HG03103 (cell line): Measurements from ENCODE around the gene TNRC6A.
"Not testable (repeated sequence)": the region's sequence is repeated elsewhere in the genome, so short reads cannot be mapped to it uniquely, and the experiment has no call there.

Experiments used
- ATAC-seq: cut with Tn5 transposase; IDR thresholded peaks from one replicate; pipeline ENCODE4 v1.9.1; 2021; ENCODE audit warnings: low read depth; ENCODE audit not compliant: unreplicated experiment

The TNRC6A gene

DNA sequence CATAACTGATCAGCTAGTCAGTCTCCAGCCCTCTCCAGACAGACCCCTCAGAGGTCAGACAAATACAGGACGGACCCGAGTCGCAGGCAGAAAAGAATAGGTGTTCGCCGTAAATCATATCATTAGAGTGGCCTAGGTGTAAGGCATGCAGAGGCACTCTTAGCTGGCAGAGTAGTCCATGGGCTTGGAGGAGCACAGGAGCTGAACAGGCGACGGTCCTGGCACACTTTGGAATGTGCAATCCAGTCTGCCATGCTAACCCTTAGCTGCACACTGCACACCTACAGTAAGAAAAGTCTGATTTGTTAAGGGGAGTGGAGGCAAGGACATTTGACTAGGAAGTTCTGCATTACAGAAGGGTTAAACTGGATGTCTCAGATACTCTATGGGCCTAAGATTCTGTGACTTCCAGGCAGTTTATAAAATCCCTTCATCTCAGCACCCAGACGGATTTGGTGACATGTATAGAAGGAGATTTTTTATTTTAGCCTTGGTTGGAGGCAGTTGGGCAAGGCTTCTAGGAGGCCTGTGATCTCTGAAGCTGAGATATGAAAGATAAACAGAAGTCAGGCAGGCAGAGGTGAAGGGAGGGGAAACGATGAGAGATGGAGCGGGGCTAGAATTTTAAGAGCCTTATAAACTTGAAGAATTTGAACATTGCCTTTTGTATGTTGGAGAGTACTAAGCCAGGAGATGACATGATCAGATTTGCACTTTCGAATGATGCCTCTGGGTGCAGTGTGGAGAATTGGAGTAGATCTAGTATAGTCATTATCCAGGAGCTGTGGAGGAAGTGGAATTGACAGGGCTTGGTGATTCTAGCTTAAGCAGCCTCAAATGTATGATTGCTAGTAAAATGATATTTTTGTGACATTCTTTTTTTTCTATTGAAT, 81.7 kb downstream of the TNRC6A start:
- ATAC-seq: no peak

DNA sequence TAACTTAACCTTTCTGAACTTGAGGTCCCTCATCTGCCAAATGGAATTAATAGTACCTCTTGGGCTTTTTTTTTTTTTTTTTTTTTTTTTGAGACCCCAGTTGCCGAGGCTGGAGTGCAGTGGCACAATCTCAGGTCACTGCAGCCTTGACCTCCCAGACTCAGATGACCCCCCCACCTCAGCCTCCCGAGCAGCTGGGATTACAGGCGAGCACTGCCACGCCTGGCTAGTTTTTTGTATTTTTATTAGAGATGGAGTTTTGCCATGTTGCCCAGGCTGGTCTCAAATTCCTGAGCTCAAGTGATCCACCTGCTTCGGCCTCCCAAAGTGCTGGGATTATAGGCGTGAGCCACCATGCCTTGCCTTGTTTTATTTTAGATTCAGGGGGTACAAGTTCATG, 83.4 kb downstream of the TNRC6A start:
- not testable (repeated sequence) for ATAC-seq

DNA sequence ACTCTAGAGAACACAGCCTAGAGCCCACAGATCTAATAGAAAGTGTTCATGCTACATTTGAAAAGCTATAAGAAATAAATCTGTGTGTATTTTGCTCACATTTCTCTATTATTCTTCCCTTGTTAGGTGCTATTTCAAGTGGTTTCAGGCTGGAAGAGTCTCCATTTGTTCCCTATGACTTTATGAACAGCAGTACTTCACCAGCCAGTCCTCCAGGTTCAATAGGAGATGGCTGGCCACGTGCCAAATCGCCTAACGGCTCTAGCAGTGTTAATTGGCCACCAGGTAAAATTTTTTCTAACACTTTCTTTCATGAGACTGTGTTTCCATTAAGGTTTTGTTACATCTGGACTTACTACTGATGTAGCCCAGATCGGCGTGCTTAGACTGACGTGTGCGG, 85.6 kb downstream of the TNRC6A start:
- no peak for ATAC-seq

DNA sequence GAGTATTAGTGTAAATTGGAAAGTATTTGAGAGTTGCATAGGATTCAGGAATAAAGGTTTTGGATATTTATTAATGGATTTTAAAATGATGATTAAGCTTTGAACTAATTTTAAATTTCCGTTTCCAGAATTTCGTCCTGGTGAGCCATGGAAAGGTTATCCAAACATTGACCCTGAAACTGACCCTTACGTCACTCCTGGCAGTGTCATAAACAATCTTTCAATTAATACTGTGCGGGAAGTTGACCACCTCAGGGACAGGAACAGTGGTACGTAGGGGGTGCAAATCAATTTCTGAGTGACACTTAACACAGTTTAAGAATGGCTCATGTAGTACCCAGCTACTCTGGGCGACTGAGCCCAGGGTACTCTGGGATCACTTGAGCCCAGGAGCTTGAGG, 87.2 kb downstream of the TNRC6A start:
- ATAC-seq: no peak

DNA sequence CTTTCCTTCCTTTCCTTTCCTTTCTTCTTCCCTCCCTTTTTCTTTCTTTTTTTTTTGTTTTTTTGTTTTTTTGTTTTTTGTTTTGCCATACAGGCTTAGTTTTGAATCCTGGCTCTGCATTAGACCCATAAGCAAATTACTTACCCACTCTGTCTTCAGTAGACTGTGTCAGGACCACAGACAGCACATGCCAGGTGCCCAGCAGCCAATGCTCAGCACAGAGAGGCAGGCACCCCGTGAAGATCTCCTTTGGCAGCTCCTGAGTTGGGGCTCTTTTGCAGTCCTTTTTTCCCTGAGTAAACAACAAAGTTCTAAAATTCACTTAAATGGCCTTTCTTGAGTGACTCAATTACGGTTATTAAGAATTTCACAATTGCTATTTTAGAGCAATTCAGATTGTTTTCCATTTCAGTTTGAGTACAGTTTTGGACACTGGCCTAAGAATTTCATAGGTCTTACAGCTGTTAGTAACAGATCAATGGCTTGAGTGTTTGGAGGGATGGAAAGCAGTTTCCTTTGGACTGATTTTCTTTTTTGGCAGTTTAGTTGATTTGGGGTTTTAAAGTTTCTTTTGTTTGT, 90.1 kb downstream of the TNRC6A start:
- no peak for ATAC-seq

DNA sequence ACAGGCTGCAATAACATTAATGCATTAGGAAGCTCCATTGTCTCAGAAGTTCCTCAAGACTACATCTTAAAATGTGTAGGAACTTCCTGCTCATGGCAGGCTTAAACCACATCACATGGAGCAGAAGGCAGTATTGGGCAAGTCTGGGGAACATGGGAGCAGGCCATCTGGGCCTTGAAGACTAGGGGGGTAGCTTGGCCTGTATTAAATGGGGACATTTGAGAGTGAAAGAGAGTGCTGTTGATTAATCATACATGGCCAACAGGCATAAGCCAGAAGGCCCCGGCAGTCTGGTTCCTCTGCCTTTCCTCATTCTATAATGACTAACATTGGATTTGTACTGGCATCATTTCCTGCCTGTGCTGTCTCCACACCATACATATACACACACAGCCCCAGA, 91.1 kb downstream of the TNRC6A start:
- no peak for ATAC-seq

DNA sequence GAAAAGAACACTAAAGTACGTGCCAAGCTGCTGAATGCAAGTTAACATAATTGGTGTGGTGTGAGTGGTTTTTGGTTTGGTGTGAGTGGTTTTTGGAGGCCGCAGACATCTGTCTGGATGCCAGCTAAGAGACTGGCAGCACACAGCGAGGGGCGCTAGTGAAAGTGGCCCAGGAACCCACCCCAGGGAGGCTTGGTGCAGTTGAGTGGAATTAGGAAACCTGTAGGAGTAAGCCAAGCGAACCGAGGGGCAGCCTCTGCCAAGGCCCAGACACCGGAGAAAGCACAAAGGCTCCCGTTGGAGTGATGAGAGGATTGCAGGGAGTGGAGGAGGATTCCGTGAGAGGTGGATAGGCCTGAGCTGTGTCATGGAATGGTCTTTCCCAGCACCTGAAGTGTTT, 91.7 kb downstream of the TNRC6A start:
- no peak for ATAC-seq

DNA sequence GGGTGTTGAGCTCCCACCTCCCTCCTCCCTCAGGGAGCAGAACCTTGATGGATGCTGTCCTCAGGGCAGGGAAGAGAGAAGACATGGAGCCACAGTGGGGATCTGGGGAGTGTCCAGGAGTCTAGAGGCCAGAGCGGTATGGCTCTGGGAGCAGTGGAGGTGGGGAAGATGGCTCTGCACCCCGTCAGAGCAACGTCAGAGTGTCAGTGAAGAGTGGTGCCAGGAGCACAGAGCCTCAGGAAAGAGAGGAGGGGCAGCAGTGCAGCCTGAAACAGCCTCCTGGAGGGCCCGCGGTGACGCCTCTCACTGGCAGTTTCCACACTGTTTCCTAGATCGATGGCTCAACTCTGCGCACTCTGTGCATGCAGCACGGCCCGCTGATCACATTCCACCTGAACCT, 93.1 kb downstream of the TNRC6A start:
- no peak for ATAC-seq

DNA sequence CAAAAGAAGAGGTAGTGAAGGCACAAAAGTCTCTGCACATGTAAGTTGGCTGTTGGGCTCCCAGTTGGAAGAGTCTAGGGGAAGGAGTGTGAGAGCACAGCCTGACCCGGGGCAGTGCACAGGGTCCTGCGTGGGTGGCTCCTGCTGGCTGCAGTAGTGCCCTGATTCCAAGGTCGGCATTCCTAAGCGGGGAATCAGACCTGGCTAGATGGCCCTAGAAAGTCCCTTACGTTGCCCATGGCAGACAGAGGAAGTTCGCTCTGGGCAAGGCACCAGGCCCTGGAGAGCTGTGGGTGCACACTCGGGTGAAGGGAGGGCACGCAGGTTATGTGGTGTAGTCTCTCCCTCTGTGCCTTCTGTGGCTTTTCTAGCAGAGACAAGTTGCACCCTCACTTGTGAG, 93.5 kb downstream of the TNRC6A start:
- no peak for ATAC-seq

DNA sequence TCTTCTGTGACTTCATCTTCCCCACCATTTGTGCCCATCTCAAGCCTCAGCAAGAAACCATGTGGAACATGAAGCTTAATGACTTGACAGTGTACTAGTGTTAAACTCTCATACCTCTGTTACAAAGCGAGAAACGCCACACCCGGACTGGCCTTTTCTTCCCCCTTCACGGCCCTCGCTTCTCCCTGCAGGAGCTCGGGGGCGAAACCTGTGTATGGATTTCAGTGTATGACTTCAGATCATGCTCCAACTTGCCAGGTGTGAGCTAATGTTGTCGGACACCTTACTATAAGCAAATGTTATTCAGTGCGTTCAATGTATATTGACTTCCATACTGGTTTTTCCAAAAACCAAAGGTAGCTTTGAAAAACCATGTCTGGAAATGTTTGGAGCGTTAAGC, 96.2 kb downstream of the TNRC6A start:
- ATAC-seq: no peak

DNA sequence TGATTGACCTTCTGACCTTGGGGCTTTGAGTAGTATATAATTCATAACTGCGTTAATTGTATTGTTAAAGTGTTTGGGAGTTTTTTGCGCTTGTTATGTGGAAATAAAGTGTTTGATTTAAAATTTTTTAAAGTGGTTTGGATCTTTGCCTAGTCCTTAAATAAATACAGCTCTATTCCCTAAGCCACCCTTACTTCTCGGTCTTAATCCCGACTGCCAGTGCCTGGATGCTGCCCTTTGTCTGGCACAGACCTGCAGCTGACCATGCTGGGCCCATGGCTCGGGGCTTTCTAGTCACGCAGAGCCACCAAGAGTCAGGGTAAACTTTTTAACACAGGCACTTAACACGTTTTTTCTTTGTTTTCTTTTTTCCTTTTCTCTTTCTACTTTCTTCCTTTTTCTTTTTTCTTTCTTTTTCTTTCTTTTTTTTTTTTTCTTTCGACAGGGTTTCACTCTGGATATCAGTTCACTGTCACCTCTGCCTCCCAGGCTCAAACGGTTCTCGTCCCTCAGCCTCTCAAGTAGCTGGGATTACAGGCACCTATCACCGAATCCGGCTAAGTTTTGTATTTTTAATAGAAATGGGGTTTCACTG, 96.7 kb downstream of the TNRC6A start:
- no peak for ATAC-seq

DNA sequence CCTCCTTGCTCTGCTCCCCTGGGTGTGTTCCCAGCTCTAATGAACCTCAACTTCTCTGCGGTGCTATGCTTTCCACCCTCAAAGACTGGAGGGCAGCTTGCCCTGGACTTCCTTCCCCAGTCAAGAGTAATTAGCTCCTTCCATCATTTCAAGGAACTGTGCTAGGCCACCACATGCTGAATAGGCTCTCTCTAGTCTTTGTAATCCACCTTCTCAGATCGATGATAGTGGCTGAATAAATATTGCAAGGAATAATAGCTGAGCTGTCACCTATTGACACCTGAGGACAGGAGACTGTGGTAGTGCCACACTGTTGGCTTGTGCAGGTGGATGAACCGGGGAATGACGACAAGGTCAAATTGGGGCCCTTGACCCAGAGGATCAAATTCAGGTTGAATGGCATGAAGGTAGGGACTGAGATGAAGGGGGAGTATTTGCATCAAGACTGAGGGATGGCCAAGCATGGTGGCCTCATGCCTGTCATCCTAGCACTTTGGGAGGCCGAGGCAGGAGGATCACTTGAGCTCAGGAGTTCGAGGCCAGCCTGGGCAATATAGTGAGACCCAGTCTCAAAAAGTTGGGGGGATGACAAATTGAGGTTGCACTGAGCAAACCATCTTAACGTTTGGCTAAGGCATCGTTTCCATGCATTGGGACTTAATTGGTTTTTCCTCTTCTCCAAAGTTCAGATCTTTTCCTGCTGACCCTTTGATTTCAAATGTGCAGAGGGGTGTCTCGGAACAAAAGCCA, 97.5 kb downstream of the TNRC6A start:
- no peak for ATAC-seq

DNA sequence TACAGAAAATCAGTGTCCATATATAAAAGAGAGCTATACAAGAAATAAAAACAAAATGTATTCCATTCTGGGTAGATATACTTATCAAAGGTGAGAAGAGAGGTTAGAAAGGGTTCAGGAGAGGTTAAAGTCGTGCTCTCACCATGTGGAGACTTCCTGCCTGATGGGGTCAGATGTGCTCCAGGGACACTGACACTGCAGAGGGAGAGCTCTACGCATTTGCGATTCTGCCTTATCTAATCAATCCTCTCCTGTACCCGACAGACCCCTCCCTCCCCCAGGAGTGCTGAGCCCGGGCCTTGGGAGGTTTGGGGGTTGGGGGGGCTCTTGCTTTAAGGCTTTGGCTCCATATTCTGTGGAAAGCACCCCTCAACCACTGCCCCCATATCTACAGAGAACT, 99.7 kb downstream of the TNRC6A start:
- no peak for ATAC-seq

DNA sequence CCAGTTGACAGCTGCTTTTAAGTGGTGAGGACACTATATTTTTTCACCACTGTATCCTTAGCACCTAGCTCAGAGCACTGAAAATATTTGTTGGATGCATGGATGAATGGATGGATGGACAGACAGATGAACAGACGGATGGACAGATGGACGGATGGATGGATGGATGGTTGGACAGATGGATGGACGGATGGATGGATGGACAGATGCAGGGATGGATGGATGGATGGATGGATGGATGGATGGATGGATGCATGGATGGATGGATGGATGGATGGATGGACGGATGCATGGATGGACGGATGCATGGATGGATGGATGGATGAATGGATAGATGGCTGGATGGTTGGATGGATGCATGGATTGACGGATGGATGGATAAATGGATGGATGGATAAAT, 103.9 kb downstream of the TNRC6A start:
- no peak for ATAC-seq

DNA sequence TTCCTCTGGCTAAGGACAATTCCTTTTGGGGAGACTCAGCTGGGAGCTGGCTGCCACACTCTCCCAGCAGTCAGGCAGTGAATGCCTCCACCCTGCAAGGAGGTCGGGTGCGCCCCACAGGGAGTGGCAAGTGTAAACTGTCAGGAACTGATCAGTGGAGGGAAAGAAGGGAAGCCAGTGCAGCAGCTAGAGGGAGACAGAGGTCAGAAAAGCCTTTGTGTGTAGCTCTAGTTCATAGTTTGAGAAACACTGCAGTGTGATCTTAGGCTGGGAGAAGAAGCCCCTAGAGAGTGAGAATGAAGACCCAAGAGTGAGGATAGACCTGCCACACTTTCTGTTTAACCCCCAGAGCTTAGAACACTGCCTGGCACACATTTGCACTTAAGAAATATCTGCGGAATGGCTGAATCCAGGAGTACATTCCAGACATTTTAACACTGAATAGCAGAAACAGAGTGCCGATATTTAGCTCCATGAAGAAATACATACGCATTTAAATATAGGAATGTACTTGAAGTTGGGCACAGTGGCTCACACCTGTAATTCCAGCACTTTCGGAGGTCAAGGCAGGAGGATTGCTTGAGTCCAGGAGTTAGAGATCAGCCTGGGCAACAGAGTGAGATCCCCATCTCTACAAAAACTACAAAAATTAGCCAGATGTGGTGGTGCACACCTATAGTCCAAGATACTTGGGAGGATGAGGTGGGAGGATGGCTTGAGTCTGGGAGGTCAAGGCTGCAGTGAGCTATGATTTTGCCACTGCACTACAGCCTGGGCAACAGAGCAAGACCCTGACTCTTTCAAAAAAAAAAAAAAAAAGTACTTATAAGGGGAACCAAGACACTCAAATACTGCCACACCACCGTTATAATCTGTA, 105.2 kb downstream of the TNRC6A start:
- ATAC-seq: no peak

DNA sequence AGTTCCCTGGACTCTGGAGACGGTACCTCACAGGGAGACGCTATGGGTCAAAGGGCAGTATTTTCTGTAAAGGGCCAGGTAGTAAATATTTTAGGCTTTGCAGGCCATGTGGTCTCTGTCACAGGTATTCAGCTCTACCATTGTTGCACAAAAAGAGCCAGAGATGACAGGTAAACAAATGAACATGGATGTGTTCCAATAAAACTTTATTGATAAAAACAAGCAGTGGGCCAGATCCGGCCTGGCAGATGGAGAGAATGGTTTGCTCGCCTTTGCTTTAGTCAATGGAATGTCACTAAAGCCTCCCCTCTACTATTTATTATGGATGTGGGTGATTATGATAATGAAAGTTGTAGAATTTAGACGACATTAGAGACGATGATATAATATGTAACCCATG, 107.4 kb downstream of the TNRC6A start:
- ATAC-seq: no peak

DNA sequence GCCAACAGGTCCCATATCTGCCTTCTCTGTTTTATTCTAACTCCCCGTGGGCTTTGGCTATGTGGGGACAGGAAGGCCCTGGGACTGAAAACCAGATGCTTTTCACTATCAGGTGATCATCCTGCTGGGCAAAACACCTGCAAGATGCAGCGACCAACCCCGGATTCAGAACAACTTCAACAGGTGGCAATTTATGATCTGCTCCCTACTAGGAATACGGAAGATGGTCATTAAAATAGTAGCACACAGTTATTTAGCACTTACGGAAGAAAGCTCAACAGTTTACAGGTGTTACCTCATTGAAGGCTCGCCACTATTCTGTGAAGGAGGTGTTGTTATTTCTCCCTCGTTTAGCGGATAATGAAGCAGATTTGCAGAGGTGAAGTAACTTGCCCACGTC, 108.5 kb downstream of the TNRC6A start:
- no peak for ATAC-seq

DNA sequence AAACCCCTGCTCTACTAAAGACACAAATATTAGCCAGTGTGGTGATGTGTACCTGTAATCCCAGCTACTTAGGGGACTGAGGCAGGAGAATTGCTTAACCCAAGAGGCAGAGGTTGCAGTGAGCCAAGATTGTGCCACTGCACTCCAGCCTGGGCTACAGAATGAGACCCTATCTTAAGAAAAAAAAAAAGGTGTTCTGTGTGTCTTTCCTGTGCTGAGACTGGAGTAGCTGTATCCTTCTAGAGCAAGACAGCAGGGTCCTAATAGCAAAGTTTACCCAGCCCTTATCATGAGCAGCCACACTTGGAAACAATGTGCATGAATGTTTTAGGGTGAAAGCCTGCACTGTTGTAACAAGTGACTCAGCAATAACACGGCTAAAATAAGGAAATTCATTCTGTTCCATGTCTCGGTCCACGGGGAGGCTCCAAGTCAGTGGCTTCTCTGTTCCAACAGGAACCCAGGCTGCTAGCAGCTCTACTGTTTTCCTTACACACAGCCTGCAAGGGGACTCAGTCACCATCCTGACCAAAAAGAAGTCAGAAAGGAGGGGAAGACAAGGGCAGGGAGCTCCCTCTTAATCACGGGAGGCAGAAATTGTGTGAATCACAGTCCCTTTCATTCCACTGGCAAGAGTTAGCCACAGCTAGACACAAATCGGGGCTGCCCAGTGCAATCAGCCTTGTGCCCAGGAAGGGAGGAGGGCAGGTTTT, 109.3 kb downstream of the TNRC6A start:
- no peak for ATAC-seq

DNA sequence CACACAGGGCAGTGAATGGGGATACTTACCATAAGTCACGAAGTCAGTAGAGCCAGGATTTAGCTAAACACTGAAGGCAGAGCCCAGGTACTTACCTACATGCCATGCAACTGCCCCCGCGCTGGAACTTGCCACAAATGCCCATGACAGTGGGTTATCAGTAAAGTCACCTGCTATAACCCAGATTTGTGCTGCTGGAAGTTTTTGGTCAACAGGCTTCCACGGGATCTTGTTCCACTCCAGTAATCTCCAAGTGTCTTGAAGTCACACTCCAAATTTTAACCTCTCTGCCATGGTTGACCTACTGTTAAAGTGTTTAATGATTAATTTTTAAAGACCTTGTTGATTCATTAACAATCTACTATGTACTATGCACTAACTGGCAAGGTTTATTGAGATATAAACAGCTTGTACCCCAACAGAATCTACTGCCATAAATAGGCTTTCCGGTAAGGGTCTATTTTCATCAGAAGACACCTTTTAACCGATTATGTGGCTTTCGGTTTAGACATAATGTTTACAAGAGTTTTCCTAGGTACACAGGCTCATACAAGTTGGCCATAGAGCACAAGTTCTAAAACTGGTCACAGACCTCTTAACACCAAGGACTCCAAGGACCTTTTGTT, 110.0 kb downstream of the TNRC6A start:
- no peak for ATAC-seq
